ENCODE measurements around the gene BTBD2.

Gene BTBD2

DNA sequence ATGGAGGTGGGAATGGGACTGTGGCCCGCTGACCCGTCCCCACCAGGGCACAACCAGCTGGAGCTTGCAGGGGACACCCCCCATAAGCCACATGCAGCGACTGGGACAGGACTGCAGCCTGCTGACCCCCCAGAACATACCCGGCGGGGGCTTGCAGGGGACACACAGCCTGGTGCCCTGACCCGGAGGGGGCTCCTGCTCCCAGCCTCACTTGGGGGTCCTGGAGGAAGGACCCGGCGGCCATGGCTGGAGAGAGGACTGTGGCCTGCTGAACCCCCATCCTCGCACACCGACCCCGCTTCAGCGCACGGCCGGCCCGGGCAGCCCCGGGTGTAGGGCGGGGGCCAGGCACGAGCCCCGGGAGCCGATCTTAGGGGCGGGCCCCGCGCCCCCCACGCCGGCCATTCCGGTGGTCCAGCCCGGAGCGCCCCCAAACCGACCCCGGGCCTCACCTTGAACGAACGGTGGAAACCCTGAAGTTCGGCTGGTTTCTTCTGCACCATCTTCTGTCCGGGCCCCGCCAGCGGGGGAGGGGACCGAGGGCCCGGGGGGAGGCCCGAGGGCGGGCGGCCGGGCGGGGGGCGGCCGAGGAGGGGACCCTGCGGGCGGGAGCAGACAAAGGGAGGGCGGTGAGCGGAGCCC lies 35.0 kb upstream of the BTBD2 start:
- TF ChIP-seq, protein P1, sequence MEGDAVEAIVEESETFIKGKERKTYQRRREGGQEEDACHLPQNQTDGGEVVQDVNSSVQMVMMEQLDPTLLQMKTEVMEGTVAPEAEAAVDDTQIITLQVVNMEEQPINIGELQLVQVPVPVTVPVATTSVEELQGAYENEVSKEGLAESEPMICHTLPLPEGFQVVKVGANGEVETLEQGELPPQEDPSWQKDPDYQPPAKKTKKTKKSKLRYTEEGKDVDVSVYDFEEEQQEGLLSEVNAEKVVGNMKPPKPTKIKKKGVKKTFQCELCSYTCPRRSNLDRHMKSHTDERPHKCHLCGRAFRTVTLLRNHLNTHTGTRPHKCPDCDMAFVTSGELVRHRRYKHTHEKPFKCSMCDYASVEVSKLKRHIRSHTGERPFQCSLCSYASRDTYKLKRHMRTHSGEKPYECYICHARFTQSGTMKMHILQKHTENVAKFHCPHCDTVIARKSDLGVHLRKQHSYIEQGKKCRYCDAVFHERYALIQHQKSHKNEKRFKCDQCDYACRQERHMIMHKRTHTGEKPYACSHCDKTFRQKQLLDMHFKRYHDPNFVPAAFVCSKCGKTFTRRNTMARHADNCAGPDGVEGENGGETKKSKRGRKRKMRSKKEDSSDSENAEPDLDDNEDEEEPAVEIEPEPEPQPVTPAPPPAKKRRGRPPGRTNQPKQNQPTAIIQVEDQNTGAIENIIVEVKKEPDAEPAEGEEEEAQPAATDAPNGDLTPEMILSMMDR (conservative IDR thresholded peaks at IDR 0.05; ENCODE audit: low read length) = no peak
- DNase-seq (ENCODE audit: low read depth) = no peak
- peak overlapping the region; percentile 88 for H3K4me3 ChIP-seq (ENCODE audit: low read length)

DNA sequence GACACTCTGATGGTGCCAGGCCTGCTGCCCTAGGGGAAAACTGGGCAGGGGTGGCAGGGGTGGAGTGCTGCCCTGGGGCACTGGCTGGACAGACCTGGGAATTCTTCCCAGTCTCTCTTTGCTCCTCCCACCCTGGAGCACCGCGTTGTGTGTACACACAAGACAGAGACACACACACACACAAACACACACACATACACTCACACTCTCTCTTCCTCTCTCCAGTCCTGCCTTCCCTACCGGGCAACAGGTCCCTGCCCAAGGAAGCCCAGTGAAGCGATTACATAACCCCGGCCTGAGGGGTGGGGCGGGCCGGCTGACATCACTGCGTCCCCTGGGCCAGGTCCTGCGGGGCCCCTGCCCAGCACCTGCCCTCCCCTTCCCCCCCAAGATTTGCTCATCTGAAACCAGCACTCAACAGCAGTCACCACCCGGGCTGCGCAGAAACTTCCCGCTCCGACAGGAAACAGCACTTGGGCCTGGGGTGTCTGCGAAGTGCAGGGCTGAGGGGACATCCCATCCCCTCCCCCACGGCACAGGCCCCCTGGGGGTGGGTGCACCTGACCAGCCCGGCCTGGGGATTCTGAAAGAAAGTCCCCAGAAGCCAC lies 34.3 kb upstream of the BTBD2 start:
- peak overlapping the region; percentile 88 for H3K4me3 ChIP-seq (ENCODE audit: low read length)
- DNase-seq (ENCODE audit: low read depth) = peak; percentile 66
- TF ChIP-seq, protein P1 (conservative IDR thresholded peaks at IDR 0.05; ENCODE audit: low read length) = no peak

DNA sequence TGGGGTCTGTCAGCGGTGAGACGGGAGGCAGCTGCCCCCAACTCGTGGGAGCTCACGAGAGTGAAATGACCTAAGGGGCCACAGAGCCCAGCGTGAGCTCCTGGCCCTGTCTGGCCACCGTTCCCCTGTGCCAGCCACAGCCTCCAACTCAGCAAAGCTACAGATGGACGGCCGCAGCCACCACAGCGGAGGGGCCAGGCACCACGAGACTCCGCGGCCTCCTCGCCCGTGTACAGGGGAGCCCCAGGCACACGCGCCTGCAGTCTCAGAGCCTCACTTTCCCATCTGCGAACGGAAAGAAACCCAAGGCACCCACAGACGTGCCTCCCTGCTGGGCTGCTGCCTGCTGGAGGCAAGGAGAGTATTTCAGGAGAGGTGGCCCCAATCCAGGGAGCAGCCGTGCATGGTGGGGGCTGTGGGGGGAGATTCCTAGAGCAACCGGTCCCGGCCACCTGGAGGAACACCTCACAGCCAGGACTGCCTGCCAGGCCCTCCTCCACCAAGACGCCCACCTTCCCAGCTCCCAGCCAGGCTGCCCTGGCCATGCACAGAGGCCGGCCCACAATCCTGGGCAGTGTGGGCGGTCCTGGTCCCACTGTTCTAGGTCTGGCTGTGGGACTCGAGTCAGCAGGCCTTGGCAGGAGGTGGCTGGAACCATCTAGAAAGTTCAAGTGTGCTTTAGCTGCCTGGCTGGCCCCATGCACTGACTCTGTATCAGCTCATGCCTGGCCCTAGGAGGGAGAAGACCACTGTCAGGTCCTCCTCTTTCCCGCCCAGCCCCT lies 33.6 kb upstream of the BTBD2 start:
- DNase-seq (ENCODE audit: low read depth) = no peak
- TF ChIP-seq, protein P1 (conservative IDR thresholded peaks at IDR 0.05; ENCODE audit: low read length) = no peak

DNA sequence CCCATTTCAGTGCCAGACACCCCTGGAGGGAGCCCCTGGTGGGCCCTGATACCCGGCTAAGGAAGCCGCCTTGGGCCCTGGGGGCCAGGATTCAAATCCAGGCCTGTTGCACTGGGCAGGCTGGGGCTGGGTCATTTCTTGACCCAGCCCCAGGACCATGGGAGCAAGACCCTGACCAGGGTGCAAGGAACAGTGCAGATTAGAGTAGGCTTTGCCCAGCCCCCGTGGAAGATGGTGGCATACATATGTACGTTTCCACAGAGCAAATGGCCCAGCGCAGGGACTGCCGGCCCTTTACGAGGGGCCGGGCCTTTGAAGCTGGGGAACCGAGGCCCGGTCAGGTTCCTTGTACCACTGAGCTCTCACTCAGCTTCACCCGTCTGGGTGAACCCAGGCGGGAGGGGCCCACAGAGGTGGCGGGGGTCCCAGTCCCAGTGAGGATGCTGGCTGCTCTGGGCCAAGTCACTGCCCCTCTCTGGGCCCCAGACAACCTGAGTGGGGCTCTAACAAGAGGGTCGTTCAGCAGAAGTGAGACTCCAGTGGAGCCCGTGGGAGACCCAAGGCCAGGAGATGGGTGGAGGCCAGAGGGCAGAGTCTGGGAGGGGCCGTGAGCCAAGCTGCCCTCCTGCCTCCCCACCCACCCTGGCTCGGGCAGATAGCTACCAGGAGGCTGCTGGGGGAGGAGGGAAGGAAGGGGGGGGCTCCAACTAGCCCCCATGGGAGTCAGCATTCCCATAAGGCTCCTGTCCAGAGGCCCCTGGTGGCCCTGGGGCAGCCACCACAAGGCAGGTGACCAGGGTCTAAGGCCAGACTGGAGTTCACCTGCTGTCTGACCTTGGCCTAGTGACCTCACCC lies 32.8 kb upstream of the BTBD2 start:
- DNase-seq (ENCODE audit: low read depth) = no peak
- H3K4me3 ChIP-seq (ENCODE audit: low read length) = peak overlapping the region; percentile 88

More for the DNA sequence above, 33.6 kb upstream of the BTBD2 start:
- peak overlapping the region; percentile 88 for H3K4me3 ChIP-seq (ENCODE audit: low read length)

DNA sequence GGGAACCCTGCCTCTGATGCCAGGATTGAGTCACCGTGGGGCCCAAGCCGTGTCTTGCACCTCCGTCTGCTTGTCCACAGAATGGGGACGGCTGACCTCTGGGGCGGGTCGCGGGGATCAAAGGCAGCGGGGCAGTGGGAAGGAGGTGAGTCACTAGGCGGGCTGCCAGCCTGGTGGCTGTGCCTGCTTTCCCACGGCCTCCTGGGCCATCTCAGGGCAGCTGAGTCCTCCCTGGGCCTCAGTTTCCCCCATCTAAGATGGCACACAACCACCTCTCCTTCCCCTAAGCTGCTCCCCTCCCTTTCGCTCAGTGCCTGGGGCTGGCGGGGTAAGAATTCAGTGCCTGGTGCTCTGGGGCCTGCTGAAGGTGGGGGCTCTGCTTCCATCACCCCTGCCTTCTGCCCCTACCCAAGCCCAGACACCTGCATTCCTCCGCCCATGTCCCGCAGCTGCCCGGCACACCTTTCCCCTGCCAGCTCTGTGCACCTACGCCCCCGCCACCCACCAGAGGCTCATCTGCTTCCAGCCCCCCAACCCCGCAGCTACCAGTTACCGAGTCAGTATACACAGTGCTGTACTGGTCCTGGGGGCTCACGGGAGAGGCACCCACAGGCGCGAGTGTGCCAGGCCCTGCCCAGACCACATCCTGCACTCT lies 32.1 kb upstream of the BTBD2 start:
- DNase-seq (ENCODE audit: low read depth) = peak; percentile 56
- TF ChIP-seq, protein P1 (conservative IDR thresholded peaks at IDR 0.05; ENCODE audit: low read length) = no peak

More for the DNA sequence above, 32.8 kb upstream of the BTBD2 start:
- TF ChIP-seq, protein P1 (conservative IDR thresholded peaks at IDR 0.05; ENCODE audit: low read length) = no peak

DNA sequence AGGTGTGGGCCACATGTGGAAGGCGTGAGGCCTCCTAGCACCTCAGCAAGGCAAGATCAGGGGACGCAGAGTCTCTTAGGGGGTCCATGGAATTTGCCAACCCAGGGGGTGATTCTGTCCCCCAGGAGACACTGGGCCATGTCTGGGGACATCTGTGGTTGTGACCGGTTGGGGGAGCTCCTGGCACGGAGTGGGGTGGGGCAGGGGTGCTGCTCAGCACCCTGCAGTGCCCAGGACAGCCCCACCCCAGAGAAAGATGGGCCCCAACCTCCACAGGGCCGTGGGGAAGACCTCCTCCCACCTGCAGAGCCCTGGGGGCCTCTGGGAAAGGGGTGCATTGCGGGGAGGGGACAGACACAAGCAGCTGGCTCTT lies 31.5 kb upstream of the BTBD2 start:
- no peak overlapping the region for H3K4me3 ChIP-seq (ENCODE audit: low read length)

More for the DNA sequence above, 32.1 kb upstream of the BTBD2 start:
- no peak overlapping the region; the same call in none of the 2 replicates for H3K4me3 ChIP-seq (ENCODE audit: low read length)

More for the DNA sequence above, 31.5 kb upstream of the BTBD2 start:
- TF ChIP-seq, protein P1 (conservative IDR thresholded peaks at IDR 0.05; ENCODE audit: low read length) = no peak
- DNase-seq (ENCODE audit: low read depth) = no peak
